ENCODE data around the gene SLC7A5.
"Not testable (repeated sequence)": the region's sequence is repeated elsewhere in the genome, so short reads cannot be mapped to it uniquely, and the experiment has no call there.

SLC7A5 gene

GRCh38 chr16:87874639-87875427, 5.5 kb upstream of the SLC7A5 start:
- peaks cover 18 to 20% of the 10 kb centered on the region in 2 experiments for H3K4me1 ChIP-seq (ENCODE audit: control insufficient read depth in 1 of 2, insufficient read depth in 1 of 2, low read depth in 1 of 2, low read length in 1 of 2)

GRCh38 chr16:87870418-87871291, 1.3 kb upstream of the SLC7A5 start:
- Histone ChIP-seq H3K4me1 (ENCODE audit: control insufficient read depth in 1 of 2, insufficient read depth in 1 of 2, low read depth in 1 of 2, low read length in 1 of 2) (peaks cover 31 to 39% of the 10 kb centered on the region in 2 experiments), H3K4me3 (ENCODE audit: low read depth in 1 of 2, low read length in 1 of 2) (peak overlapping the region; percentile 17 to 35), H3K27ac (peak overlapping the region; percentile 70)
- H3K27me3 ChIP-seq, H3K9me3 ChIP-seq, H3K36me3 ChIP-seq: not testable (repeated sequence)

More at GRCh38 chr16:87874639-87875427, 5.5 kb upstream of the SLC7A5 start:
- Histone ChIP-seq H3K27ac (no peak overlapping the region), H3K36me3 (no peaks in the 10 kb centered on the region), H3K4me3 (ENCODE audit: low read depth in 1 of 2, low read length in 1 of 2) (no peak overlapping the region), H3K27me3 (peaks cover 4% of the 10 kb centered on the region), H3K9me3 (no peaks in the 10 kb centered on the region)
- TF ChIP-seq CTCF (IDR thresholded peaks at IDR 0.05) = no peak

GRCh38 chr16:87869879-87870417, 641 bp upstream of the SLC7A5 start:
- Histone ChIP-seq H3K4me3 (ENCODE audit: low read depth in 1 of 2, low read length in 1 of 2) (peak overlapping the region; percentile 32 to 44), H3K4me1 (ENCODE audit: control insufficient read depth in 1 of 2, insufficient read depth in 1 of 2, low read depth in 1 of 2, low read length in 1 of 2) (peaks cover 31 to 39% of the 10 kb centered on the region in 2 experiments)
- H3K36me3 ChIP-seq, H3K9me3 ChIP-seq, H3K27ac ChIP-seq, H3K27me3 ChIP-seq: not testable (repeated sequence)

GRCh38 chr16:87868254-87869029, 865 bp downstream of the SLC7A5 start:
- Histone ChIP-seq H3K4me3 (ENCODE audit: low read depth in 1 of 2, low read length in 1 of 2) (peak overlapping the region; percentile 71 to 76), H3K4me1 (ENCODE audit: control insufficient read depth in 1 of 2, insufficient read depth in 1 of 2, low read depth in 1 of 2, low read length in 1 of 2) (peaks cover 31 to 39% of the 10 kb centered on the region in 2 experiments)
- not testable (repeated sequence) for H3K27me3 ChIP-seq, H3K36me3 ChIP-seq, H3K27ac ChIP-seq, H3K9me3 ChIP-seq

- H3K27ac ChIP-seq; H3K4me3 ChIP-seq (ENCODE audit: low read depth in 1 of 2, low read length in 1 of 2); H3K9me3 ChIP-seq: not testable (repeated sequence)
Measured at GRCh38 chr16:87865902-87866555, 3.3 kb downstream of the SLC7A5 start.

GRCh38 chr16:87864331-87864989, 4.8 kb downstream of the SLC7A5 start:
- Histone ChIP-seq H3K27me3 (no peaks in the 10 kb centered on the region), H3K4me1 (ENCODE audit: control insufficient read depth in 1 of 2, insufficient read depth in 1 of 2, low read depth in 1 of 2, low read length in 1 of 2) (peaks cover 9 to 16% of the 10 kb centered on the region in 2 experiments), H3K27ac (no peak overlapping the region), H3K9me3 (no peaks in the 10 kb centered on the region), H3K4me3 (ENCODE audit: low read depth in 1 of 2, low read length in 1 of 2) (no peak overlapping the region), H3K36me3 (no peaks in the 10 kb centered on the region)
- no peak for TF ChIP-seq CTCF (IDR thresholded peaks at IDR 0.05)

More at GRCh38 chr16:87865902-87866555, 3.3 kb downstream of the SLC7A5 start:
- H3K4me1 ChIP-seq (ENCODE audit: control insufficient read depth in 1 of 2, insufficient read depth in 1 of 2, low read depth in 1 of 2, low read length in 1 of 2) = peaks cover 25 to 31% of the 10 kb centered on the region in 2 experiments
- H3K36me3 ChIP-seq, H3K27me3 ChIP-seq: not testable (repeated sequence)

GRCh38 chr16:87863327-87863635, 6.0 kb downstream of the SLC7A5 start:
- not testable (repeated sequence) for H3K36me3 ChIP-seq; H3K9me3 ChIP-seq; H3K4me3 ChIP-seq (ENCODE audit: low read depth in 1 of 2, low read length in 1 of 2); H3K4me1 ChIP-seq (ENCODE audit: control insufficient read depth in 1 of 2, insufficient read depth in 1 of 2, low read depth in 1 of 2, low read length in 1 of 2); H3K27ac ChIP-seq; H3K27me3 ChIP-seq

GRCh38 chr16:87862597-87863326, 6.5 kb downstream of the SLC7A5 start:
- not testable (repeated sequence) for H3K4me3 ChIP-seq (ENCODE audit: low read depth in 1 of 2, low read length in 1 of 2); H3K4me1 ChIP-seq (ENCODE audit: control insufficient read depth in 1 of 2, insufficient read depth in 1 of 2, low read depth in 1 of 2, low read length in 1 of 2); H3K36me3 ChIP-seq; H3K27ac ChIP-seq; H3K9me3 ChIP-seq; H3K27me3 ChIP-seq

GRCh38 chr16:87861300-87862099, 7.8 kb downstream of the SLC7A5 start:
- H3K36me3 ChIP-seq = not testable (repeated sequence)

More at GRCh38 chr16:87861300-87862099, 7.8 kb downstream of the SLC7A5 start:
- H3K27me3 ChIP-seq; H3K4me3 ChIP-seq (ENCODE audit: low read depth in 1 of 2, low read length in 1 of 2); H3K9me3 ChIP-seq; H3K4me1 ChIP-seq (ENCODE audit: control insufficient read depth in 1 of 2, insufficient read depth in 1 of 2, low read depth in 1 of 2, low read length in 1 of 2); H3K27ac ChIP-seq: not testable (repeated sequence)
